ENCODE data around the gene MED9.

DNA sequence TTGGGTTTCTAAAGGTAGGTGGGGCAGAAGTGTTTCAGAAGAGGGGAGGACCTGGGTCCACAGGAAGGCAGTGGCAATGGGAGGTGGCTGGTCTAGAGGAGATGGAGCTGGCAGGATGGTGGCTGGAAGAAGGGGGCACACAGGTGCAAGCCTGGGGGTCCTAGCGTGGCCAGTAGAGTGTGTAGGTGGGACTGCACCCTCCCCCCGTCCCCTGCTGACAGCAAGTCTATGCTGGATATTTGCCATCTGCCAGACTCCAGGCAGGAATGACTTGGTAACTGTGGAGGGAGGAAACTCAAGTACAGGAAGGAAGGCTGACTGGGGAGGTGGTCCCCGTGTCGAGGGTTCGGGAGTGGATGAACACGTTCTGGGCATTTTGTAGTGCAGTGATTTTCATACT lies 8.6 kb downstream of the MED9 start:
- TF ChIP-seq, protein P1, sequence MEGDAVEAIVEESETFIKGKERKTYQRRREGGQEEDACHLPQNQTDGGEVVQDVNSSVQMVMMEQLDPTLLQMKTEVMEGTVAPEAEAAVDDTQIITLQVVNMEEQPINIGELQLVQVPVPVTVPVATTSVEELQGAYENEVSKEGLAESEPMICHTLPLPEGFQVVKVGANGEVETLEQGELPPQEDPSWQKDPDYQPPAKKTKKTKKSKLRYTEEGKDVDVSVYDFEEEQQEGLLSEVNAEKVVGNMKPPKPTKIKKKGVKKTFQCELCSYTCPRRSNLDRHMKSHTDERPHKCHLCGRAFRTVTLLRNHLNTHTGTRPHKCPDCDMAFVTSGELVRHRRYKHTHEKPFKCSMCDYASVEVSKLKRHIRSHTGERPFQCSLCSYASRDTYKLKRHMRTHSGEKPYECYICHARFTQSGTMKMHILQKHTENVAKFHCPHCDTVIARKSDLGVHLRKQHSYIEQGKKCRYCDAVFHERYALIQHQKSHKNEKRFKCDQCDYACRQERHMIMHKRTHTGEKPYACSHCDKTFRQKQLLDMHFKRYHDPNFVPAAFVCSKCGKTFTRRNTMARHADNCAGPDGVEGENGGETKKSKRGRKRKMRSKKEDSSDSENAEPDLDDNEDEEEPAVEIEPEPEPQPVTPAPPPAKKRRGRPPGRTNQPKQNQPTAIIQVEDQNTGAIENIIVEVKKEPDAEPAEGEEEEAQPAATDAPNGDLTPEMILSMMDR (IDR thresholded peaks at IDR 0.05): no peak
- no peak for TF ChIP-seq TAF1 (IDR thresholded peaks at IDR 0.05; ENCODE audit: borderline replicate concordance, low read depth, low read length)
- no peak for TF ChIP-seq POLR2AphosphoS5 (IDR thresholded peaks at IDR 0.05; ENCODE audit: low read depth, low read length)
- no peak for TF ChIP-seq RFX5 (IDR thresholded peaks at IDR 0.05; ENCODE audit: low read length)
- no peak for TF ChIP-seq EP300 (IDR thresholded peaks at IDR 0.05; ENCODE audit: borderline replicate concordance in 1 of 2, low read depth in 1 of 2, low read length in 1 of 2)
- TF ChIP-seq CHD2 (IDR thresholded peaks at IDR 0.05; ENCODE audit: low read length, partially characterized antibody): no peak
- TF ChIP-seq MEF2A (IDR thresholded peaks at IDR 0.05; ENCODE audit: borderline replicate concordance, low read depth): no peak
- TF ChIP-seq, protein P2, sequence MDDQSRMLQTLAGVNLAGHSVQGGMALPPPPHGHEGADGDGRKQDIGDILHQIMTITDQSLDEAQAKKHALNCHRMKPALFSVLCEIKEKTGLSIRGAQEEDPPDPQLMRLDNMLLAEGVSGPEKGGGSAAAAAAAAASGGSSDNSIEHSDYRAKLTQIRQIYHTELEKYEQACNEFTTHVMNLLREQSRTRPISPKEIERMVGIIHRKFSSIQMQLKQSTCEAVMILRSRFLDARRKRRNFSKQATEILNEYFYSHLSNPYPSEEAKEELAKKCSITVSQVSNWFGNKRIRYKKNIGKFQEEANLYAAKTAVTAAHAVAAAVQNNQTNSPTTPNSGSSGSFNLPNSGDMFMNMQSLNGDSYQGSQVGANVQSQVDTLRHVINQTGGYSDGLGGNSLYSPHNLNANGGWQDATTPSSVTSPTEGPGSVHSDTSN (IDR thresholded peaks at IDR 0.05): no peak
- TF ChIP-seq EZH2phosphoT487 (IDR thresholded peaks at IDR 0.05; ENCODE audit: borderline replicate concordance, low read depth): no peak
